ENCODE measurements around the gene GMIP.
"Not testable (repeated sequence)": the region's sequence is repeated elsewhere in the genome, so short reads cannot be mapped to it uniquely, and the experiment has no call there.

GMIP gene

DNA sequence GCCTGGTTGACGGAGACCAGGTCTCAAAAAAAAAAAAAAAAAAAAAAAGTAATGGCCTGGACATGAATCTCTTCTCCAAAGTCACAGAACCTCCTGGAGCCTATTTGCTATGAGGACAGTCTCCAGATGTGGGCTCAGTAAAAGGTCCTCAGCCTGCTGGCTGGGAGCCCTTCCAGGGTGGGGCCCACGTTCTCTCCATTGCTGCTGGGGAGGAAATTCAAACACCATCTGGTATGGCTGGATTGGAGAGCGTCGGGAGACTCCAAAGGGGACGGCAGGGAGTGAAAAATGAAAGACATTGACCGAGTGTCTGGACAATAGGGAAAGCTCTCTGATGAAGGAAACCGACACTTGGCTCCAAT lies 23.6 kb downstream of the GMIP start:
- DNase-seq, result no peak
- in situ Hi-C loops (cut with MboI; ENCODE audit: low pct_unique_long_range_greater_than_20kb, low sequenced_read_pairs), result no loop called here

DNA sequence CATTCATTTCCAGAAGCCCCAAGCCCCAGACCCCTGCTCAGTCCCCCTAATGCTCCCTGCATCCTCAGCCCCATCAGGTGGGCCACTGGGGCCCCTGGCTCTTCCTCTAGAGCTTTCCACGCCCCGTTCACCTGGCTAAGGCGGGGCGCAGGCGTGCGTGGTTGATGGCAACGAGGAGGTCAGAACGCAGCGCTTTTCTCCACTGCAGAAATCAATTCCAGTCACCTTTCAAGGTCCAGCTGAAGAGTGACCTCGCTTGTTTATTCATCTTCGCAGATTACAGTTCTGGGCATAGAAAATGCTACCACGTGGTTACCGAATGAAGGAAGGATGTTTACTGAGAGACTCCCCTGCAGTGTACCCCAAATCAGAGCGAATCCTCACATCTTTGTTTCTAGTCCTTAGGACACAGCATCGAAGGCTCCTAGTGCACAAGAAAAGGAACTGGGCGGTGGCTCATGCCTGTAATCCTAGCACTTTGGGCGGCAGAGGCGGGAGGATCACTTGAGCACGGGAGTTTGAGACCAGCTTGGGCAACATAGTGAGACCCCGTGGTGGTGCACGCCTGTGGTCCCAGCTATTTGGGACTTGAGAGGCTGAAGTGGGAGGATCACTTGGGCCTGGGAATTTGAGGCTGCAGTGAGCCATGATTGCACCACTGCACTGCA lies 24.1 kb downstream of the GMIP start:
- no peak for DNase-seq
- in situ Hi-C loops (cut with MboI; ENCODE audit: low pct_unique_long_range_greater_than_20kb, low sequenced_read_pairs), result no loop called here

DNA sequence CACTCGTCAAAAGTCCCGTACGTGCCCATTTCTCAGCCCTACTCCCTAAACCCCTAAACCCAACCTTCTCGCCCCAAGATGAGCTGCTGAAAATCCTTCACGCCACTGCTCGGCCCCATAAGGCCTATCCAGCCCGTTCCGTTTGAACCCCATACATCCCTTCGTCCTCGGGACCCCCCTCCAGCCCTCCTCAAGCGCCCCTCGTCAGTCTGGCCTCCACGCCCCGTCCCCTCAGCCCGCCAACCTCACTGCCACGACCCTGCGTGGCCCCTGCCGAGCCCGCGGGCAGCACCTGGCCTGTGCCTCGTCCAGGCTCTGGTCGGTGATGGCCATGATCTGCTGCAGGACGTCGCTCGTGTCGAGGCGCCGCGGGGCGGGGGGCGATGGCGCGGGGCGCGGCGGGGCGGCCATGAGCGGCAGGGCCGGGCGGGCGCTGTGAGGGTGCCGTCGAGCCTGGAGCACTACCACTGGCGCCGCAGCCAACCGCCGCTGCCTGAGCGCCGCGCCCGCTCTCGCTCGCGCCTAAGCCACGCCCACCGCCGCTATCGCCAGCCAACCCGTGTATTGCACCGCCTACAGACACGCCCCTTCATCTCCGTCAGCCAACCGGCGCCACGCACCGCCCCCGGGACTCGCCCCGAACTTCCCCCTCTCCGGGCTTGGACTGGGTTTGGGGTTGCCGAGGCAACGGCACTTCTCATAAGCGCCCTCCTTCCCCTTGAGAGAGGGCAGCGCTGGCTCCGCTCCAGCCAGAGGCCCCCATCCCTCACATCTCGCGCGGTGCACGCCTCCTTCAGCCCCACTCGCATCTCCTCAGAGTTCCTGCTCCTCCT lies 25.0 kb downstream of the GMIP start, which contains the start of gene PBX4:
Gene PBX4, minus strand, starts transcription at position 469 of the 833 bp plus-strand sequence. Its CDS starts 58 bp downstream, at position 411.
- in situ Hi-C loops (cut with MboI; ENCODE audit: low pct_unique_long_range_greater_than_20kb, low sequenced_read_pairs), result no loop called here
- peak; percentile 99 for DNase-seq

DNA sequence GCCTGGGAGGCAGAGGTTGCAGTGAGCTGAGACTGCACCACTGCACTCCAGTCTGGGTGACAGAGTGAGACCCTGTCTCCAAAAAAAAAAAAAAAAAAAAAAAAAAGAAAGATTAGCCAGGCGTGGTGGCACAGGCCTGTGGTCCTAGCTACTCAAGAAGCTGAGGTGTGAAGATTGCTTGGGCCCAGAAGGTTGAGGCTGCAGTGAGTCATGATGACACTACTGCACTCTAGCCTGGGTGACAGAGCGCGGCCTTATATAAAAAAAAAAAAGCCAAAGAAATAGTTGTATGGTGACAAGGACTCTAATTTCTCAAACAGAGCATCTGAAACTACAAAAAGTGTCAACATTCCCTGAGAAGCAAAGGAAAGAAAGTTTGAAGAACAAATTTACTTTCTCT lies 28.4 kb downstream of the GMIP start:
- DNase-seq, result no peak
- in situ Hi-C loops (cut with MboI; ENCODE audit: low pct_unique_long_range_greater_than_20kb, low sequenced_read_pairs), result no loop called here

DNA sequence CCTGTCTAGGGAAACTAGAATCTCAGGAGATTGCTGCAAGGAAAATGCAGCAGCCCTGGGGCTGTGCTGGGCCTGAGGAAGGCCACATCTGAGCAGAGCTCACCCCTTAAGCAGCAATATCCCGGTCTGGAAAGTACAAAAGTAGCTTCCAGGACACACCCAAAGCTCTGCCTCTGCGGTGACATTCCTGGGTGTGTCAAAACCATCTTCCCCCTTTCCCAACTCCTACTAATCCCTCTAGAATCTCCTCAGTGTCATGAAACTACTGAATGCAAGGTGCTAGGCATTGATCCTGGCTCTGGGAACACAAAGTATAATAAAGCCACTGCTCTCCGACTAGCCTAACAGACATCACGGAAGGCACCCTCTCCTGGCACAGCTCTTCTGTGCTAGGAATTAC lies 30.0 kb downstream of the GMIP start:
- no peak for DNase-seq

DNA sequence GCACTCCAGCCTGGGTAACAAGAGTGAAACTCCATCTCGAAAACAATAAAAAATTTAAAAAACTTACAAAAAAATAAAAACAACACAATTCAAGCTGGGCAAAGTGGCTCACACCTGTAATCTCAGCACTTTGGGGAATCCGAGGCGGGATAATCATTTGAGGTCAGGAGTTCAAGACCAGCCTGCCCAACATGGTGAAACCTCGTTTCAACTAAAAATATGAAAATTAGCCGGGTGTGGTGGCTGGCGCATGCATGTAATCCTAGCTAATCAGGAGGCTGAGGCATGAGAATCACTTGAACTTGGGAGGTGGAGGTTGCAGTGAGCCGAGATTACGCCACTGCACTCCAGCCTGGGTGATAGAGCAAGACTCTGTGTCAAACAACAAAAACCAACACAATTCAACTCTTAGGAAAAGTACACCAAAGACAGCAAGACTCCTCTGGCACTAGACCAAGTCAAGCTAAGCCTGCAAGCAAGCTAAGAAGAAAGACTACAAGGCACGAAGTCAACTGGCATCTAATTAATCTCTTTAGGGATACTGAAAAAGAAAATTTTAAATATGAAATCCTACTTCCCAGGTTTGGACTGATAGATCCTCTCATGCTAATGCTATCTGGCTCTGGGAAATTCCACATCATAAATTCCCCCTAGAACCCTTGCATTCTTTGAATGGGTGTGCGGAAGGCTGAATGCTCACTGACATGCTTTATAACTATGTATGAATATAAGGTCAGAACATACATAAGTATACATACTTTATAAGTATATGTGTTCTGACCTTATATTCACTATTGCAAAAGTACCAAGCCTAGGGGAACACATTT lies 32.9 kb downstream of the GMIP start:
- DNase-seq, result no peak
- in situ Hi-C loops (cut with MboI; ENCODE audit: low pct_unique_long_range_greater_than_20kb, low sequenced_read_pairs), result no loop called here

More for the DNA sequence above, 30.0 kb downstream of the GMIP start:
- in situ Hi-C loops (cut with MboI; ENCODE audit: low pct_unique_long_range_greater_than_20kb, low sequenced_read_pairs), result no loop called here

DNA sequence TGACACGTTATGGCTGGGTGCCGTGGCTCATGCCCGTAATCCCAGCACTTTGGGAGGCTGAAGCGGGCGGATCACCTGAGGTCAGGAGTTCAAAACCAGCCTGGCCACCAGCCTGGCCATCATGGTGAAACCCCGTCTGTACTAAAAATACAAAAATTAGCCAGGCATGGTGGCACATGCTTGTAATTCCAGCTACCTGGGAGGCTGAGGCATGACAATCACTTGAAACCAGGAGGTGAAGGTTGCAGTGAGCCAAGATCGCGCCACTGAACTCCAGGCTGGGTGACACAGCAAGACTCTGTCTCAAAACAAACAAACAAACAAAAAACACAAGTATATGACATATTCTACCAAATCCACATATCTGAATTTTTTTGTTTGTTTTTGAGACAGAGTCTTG lies 36.8 kb downstream of the GMIP start:
- DNase-seq; in situ Hi-C loops (cut with MboI; ENCODE audit: low pct_unique_long_range_greater_than_20kb, low sequenced_read_pairs): not testable (repeated sequence)

DNA sequence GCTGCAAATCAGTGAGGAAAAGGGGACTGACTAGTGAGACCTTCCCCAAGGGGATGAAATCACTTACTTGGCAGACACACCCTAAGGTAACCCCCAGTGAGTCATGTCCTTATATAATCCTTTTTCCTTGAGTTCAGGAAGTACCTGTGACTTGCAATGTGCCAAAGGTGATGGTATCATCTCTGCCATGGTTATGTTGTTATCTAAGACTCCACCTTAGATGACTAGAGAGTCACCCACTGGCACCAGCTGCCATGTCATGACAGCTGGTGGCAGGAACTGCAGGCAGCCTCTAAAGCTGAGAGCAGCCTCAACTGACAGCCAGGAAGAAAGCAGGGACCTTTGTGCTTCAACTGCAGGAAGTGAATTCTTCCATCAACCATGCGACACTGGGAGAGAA lies 37.4 kb downstream of the GMIP start:
- in situ Hi-C loops (cut with MboI; ENCODE audit: low pct_unique_long_range_greater_than_20kb, low sequenced_read_pairs), result no loop called here
- no peak for DNase-seq

DNA sequence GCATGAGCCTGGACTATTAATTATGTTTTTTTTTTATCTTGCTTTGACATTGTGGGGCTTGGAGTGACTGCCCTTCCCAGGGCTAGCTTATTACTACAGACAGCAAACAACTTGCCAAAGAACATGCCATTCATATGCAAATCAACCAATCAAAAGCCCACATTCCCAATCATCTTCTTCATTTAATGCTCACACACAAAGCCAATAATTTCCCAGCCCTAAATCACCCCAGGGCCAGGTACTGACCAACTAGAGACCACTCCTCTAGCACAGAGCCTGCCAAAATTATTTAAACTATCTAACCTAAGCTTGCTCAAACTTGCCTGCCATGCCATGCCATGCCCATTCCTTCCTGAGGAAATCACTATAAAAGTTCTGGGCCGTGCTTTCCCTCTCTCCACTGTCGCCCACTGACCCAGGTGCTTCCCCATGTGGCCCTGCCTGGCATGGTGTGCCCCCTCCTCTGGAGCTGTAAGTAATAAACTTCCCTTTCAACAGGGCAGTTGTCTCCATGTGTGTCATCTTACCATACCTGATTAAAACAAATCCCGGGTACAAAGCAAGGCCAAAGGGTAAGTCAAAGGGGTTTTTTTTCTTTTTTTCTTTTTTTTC lies 40.6 kb downstream of the GMIP start:
- no peak for DNase-seq
- in situ Hi-C loops (cut with MboI; ENCODE audit: low pct_unique_long_range_greater_than_20kb, low sequenced_read_pairs), result no loop called here

DNA sequence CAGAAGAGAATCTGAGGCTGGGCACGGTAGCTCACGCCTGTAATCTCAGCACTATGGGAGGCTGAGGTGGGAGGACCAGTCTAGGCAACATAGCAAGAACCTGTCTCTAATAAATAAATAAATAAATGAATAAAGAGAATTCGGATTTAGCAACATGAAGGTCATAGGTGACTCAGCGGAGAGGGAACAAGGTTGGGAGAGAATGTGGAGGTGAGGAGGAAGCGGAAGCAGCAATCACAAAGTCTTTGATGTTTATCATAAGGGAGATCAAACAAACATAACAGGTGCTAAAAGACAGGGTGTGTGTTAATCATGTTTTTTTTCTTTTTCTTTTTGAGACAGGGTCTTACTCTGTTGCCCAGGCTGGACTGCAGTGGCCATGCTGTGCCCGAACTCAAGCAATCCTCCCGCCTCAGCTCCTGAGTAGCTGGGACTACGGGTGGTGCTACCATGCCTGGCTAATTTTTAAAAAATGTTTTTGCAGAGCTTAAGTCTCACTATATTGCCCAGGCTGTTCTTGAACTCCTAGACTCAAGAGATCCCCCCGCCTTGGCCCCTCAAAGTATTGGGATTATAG lies 41.2 kb downstream of the GMIP start:
- in situ Hi-C loops (cut with MboI; ENCODE audit: low pct_unique_long_range_greater_than_20kb, low sequenced_read_pairs), result no loop called here
- no peak for DNase-seq

DNA sequence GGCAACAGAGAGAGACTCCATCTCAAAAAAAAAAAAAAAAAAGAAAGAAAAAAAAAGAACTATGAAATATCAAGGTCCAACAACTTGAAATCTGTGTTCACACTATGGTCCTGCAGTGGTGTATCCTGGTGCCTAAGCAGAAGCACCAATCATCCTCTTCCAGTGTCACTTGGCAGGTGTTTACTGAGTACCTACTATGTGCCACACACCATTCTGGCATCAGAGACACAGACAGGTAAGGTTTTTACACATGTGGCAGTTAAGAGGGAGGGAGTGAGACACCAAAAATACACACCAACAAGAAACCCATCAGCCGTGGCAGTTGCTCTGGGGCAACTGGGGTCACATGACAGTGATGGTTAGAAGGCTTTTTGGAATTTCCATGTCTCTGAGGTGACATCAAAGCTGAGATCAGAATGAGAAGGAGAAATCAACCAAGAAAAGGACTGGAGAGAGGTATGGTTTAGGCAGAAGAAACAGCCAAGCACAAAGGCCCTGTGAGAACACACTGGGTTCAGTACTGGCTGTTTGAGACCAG lies 42.6 kb downstream of the GMIP start:
- in situ Hi-C loops (cut with MboI; ENCODE audit: low pct_unique_long_range_greater_than_20kb, low sequenced_read_pairs), result no loop called here
- DNase-seq, result no peak

DNA sequence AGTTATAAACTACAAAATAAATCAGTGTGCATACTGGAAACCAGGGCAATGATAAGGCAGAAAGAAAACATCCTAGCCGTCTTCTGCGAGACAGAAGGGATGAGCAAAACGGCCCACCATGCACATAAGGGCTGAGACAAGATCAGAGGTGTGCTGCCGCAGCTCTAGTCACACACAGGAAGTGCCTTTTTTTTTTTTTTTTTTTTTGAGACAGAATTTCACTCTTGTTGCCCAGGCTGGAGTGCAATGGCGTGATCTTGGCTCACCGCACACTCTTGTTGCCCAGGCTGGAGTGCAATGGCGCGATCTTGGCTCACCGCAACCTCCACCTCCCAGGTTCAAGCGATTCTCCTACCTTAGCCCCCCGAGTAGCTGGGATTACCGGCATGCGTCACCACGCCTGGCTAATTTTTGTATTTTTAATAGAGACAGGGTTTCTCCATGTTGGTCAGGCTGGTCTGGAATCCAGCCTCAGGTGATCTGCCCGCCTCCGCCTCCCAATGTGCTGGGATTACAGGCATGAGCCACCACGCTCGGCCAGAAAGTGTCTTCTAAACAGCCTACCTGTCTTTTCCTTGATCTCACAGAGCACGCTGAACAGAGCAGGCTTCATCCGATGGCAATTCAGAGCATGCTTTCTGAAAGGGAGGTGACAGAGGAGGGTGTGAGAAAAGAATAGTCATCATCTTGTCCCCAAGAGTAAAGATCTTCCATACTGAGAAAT lies 44.6 kb downstream of the GMIP start:
- in situ Hi-C loops (cut with MboI; ENCODE audit: low pct_unique_long_range_greater_than_20kb, low sequenced_read_pairs), result not testable (repeated sequence)

DNA sequence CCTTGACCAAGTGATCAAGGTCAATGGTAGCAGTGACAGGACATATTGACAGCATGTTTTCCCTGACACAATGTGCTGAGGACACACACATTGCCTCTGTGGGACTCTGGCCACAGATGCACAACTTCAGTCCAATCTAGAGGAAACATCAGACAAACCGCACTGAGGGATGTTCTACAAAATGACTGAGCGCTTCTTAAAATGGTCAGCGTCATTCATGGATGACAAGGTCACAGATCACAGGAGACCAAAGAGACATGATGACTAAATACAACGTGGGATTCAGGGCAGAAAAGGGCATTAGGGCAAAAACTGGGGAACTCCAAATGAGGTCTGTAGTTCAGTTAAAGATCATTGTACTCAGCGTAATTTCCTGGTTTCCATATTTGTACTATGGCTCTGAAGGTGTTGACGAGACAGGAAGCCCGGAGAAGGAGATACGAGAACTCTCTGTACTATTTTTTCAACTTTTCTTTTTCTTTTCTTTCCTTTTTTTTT lies 45.6 kb downstream of the GMIP start:
- DNase-seq, result no peak

More for the DNA sequence above, 44.6 kb downstream of the GMIP start:
- not testable (repeated sequence) for DNase-seq

DNA sequence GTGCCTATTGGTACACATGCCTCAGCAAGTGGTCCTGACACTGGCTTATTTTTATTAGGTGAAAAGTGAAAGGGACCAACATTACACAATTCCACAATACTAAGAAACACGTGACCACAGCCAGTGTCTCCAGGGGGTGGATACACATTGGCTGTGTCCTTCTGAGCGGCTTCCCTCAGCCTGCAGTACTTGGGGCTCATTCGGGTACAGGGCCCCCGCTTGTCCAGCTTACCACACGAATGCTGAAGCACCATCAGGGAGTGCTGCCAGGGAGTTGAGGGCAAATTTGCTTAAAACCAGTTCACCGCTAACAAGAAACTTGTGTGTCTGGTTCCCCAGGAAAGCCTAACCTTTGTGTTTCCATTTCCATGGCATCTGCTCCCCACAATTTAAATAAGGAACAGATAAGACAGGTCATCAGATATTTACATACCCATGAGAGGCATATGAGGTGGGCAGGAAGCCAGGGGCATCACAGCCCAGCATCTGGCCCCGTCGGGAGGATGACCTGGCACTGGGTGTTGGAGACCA lies 48.2 kb downstream of the GMIP start:
- DNase-seq, result no peak
- in situ Hi-C loops (cut with MboI; ENCODE audit: low pct_unique_long_range_greater_than_20kb, low sequenced_read_pairs), result no loop called here

More for the DNA sequence above, 45.6 kb downstream of the GMIP start:
- in situ Hi-C loops (cut with MboI; ENCODE audit: low pct_unique_long_range_greater_than_20kb, low sequenced_read_pairs), result no loop called here

DNA sequence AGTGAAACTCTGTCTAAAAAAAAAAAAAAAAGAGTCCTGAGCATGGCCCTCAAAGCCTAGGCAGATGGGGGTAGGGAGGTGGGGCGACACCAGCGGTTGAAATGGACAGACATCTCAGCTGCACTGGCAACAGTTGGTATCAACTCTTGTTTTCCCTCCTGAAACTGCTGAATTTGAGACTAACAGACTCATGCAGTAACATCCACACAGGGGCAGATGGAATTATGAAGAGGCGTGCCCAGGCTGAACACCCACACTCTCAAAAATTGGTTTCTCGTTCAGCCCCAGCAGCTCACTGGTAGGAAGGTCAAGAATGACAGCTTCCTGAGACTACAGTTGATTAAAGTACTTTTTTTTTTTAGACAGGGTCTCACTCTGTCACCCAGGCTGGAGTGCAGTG lies 49.1 kb downstream of the GMIP start:
- in situ Hi-C loops (cut with MboI; ENCODE audit: low pct_unique_long_range_greater_than_20kb, low sequenced_read_pairs), result no loop called here
- DNase-seq, result no peak

DNA sequence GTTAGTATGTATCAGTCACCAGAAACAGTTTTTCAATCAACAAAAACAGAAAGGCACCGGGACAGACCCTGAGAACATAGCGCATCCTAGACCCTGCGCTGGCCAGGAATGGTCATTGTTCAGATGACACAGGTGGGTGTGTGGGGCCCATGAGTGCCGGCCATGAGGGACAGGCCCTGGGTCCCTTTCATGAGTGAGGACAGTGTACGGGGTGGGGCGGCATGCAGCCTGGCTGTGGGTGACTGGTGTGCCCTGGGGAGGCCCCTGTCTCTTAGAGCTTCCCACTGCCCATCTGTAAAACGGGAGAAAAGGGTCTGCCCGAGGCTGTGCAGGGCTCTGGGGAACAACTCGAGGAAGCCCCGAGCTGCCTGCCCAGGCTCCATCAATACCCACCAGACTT lies 50.8 kb downstream of the GMIP start:
- in situ Hi-C loops (cut with MboI; ENCODE audit: low pct_unique_long_range_greater_than_20kb, low sequenced_read_pairs), result no loop called here
- no peak for DNase-seq

DNA sequence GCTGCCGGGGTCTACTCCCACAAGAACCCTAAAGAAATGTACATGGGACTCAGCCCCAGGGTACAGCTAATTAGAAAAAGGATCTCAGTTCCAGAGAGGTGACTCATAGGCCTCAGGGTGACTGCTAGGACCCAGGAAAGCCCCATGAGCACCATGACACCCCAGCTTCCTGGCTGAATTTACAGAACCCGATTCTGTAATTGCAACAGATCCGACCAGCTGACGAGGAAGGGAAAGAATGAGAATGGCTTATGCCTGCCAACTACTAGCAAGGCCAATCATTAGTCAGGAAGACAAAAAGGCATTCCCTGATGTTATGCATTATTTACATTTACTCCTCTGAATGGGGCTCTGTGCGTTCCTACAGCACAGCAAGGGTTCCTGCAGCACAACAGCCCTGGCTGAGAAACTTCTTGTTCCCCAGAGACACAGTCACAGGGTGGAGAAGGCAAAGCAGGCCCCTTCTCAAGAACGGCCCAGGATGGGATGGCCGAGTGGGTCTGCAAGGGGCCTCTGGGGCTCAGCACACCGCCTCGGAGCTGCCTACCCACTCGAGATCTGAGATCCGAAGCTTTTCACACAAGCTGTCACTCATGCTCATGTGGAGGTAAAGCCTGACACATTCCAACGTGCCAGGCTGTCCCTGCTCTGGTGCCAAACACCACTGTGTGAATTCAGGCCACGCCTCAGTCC lies 52.2 kb downstream of the GMIP start:
- no peak for DNase-seq
- in situ Hi-C loops (cut with MboI; ENCODE audit: low pct_unique_long_range_greater_than_20kb, low sequenced_read_pairs), result no loop called here

Data from KBM-7 (cell line).